Hepatocyte (in vitro differentiated cells): ENCODE data around the gene FGF13. TPM values are rescaled to one million over a fixed set of nuclear protein-coding genes. Genes with fewer than 3 reads are reported as not detected.

ENCODE experiments used
- DNase-seq: peaks from one replicate; pipeline ENCODE4 v3.0.0-alpha.2; 2016; ENCODE audit warnings: low spot score
- H2AFZ ChIP-seq: fragments of 200-600 bp; sonication (generic); 2 replicates; pipeline ENCODE4 v1.6.0; 2016; ENCODE audit warnings: antibody characterized with exemption, mild to moderate bottlenecking
- H3K27ac ChIP-seq: fragments of 200-600 bp; sonication (generic); 2 replicates; pipeline ENCODE4 v1.5.1; 2016; ENCODE audit warnings: mild to moderate bottlenecking
- H3K27me3 ChIP-seq: fragments of 200-600 bp; sonication (generic); 2 replicates; pipeline ENCODE4 v1.6.1; 2016
- H3K36me3 ChIP-seq: fragments of 200-600 bp; sonication (generic); replicated peaks from 2 replicates; pipeline ENCODE4 v1.5.1; 2016; ENCODE audit warnings: low read depth; ENCODE audit not compliant: insufficient read depth
- H3K4me1 ChIP-seq: fragments of 200-600 bp; sonication (generic); 2 replicates; pipeline ENCODE4 v1.5.1; 2016; ENCODE audit warnings: mild to moderate bottlenecking, moderate library complexity; ENCODE audit not compliant: insufficient read depth
- H3K4me2 ChIP-seq: fragments of 200-600 bp; sonication (generic); 2 replicates; pipeline ENCODE4 v1.6.0; 2016
- H3K4me3 ChIP-seq: fragments of 200-600 bp; sonication (generic); 2 replicates; pipeline ENCODE4 v1.5.1; 2016; ENCODE audit warnings: mild to moderate bottlenecking
- H3K79me2 ChIP-seq: fragments of 200-600 bp; sonication (generic); 2 replicates; pipeline ENCODE4 v1.6.0; 2017; ENCODE audit warnings: mild to moderate bottlenecking
- H3K9me2 ChIP-seq: fragments of 200-600 bp; sonication (generic); replicated peaks from 2 replicates; pipeline ENCODE4 v1.6.0; 2017; ENCODE audit warnings: mild to moderate bottlenecking; ENCODE audit not compliant: insufficient read depth
- H3K9me3 ChIP-seq: fragments of 200-600 bp; sonication (generic); 2 replicates; pipeline ENCODE4 v1.5.1; 2016; ENCODE audit warnings: low read depth, mild to moderate bottlenecking
- H4K20me1 ChIP-seq: fragments of 200-600 bp; sonication (generic); 2 replicates; pipeline ENCODE4 v1.6.0; 2016; ENCODE audit warnings: mild to moderate bottlenecking; ENCODE audit not compliant: insufficient read depth, poor library complexity, severe bottlenecking
- EZH2 ChIP-seq: fragments of 200-600 bp; sonication (generic); IDR thresholded peaks from 2 replicates; pipeline ENCODE4 v1.6.1; 2016; ENCODE audit warnings: antibody characterized with exemption, mild to moderate bottlenecking, borderline replicate concordance
- EZH2phosphoT487 ChIP-seq: fragments of 200-600 bp; sonication (generic); IDR thresholded peaks from one replicate; pipeline ENCODE4 v1.6.1; 2018; ENCODE audit warnings: antibody characterized with exemption, mild to moderate bottlenecking, low read depth, moderate library complexity; ENCODE audit not compliant: unreplicated experiment, severe bottlenecking
- WGBS: methylation state at CpG from one replicate; pipeline ENCODE4 v1.1.6; 2016; ENCODE audit warnings: low lambda C conversion rate; ENCODE audit errors: missing lambda C conversion rate; 5-methylcytosine and 5-hydroxymethylcytosine counted together
- polyA plus RNA-seq: library from polyadenylated mRNA; unstranded; fragments of >200 nt; fragmentation: Nextera tagmentation; extraction: Ambion mirVana; gene quantifications from 2 replicates; pipeline ENCODE4 v1.2.1, GENCODE V29; 2016
- total RNA-seq: library from RNA; depleted of rRNA; stranded (reverse); fragments of >200 nt; gene quantifications from 2 replicates; pipeline ENCODE4 v1.2.3, GENCODE V29; 2014
- TF ChIP-seq, protein P1 (sequence below): fragments of 200-600 bp; sonication (generic); IDR thresholded peaks from 2 replicates; pipeline ENCODE4 v1.5.1; 2016; ENCODE audit warnings: antibody characterized with exemption, mild to moderate bottlenecking; ENCODE audit not compliant: poor library complexity

FGF13 gene
- total and polyA plus RNA-seq, 2 experiments from 2014 or later: 9.5 to 13.1 TPM

DNA sequence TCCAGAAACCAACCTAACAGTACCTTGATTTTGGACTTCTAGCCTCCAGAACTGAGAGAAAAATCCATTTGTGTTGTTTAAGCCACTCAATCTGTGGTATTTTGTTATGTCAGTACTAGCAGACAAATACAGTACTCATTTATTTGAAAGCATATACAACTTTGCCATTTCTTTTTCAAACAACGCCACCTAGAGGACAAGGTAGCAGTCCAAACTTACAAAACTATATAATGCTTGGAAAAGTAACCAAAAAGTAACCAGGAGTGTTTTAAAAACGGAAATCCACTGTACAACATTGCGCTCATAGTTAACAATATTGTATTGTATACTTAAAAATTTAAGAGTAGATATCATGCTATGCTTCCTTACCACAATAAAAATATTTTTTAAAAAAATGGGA lies 37.0 kb upstream of the FGF13 start:
- H3K9me3 ChIP-seq: no peaks in the 10 kb centered on the region
- H3K4me2 ChIP-seq: no peak overlapping the region
- H4K20me1 ChIP-seq: no peaks in the 10 kb centered on the region
- WGBS: 34% methylated on average over 3 of the region's 3 CpGs
- H3K27me3 ChIP-seq: no peaks in the 10 kb centered on the region
- peak; percentile 33 for DNase-seq
- TF ChIP-seq, protein P1, sequence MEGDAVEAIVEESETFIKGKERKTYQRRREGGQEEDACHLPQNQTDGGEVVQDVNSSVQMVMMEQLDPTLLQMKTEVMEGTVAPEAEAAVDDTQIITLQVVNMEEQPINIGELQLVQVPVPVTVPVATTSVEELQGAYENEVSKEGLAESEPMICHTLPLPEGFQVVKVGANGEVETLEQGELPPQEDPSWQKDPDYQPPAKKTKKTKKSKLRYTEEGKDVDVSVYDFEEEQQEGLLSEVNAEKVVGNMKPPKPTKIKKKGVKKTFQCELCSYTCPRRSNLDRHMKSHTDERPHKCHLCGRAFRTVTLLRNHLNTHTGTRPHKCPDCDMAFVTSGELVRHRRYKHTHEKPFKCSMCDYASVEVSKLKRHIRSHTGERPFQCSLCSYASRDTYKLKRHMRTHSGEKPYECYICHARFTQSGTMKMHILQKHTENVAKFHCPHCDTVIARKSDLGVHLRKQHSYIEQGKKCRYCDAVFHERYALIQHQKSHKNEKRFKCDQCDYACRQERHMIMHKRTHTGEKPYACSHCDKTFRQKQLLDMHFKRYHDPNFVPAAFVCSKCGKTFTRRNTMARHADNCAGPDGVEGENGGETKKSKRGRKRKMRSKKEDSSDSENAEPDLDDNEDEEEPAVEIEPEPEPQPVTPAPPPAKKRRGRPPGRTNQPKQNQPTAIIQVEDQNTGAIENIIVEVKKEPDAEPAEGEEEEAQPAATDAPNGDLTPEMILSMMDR: peak; percentile 50
- TF ChIP-seq EZH2: no peak
- no peaks in the 10 kb centered on the region for H3K4me1 ChIP-seq
- no peaks in the 10 kb centered on the region for H3K79me2 ChIP-seq
- H3K4me3 ChIP-seq: no peak overlapping the region
- H3K36me3 ChIP-seq: no peaks in the 10 kb centered on the region
- H3K27ac ChIP-seq: no peak overlapping the region
- no peaks in the 10 kb centered on the region for H3K9me2 ChIP-seq
- no peak overlapping the region for H2AFZ ChIP-seq

GRCh38 chrX:138745196-138745595 lies 33.7 kb upstream of the FGF13 start:
- Histone ChIP-seq H3K4me1 (no peaks in the 10 kb centered on the region), H2AFZ (no peak overlapping the region), H3K9me3 (no peaks in the 10 kb centered on the region), H3K9me2 (no peaks in the 10 kb centered on the region), H3K36me3 (no peaks in the 10 kb centered on the region), H3K4me2 (no peak overlapping the region), H3K4me3 (no peak overlapping the region), H4K20me1 (no peaks in the 10 kb centered on the region), H3K27ac (no peak overlapping the region), H3K27me3 (no peaks in the 10 kb centered on the region), H3K79me2 (no peaks in the 10 kb centered on the region)
- no peak for TF ChIP-seq EZH2phosphoT487
- TF ChIP-seq, protein P1: peak; percentile 62
- peak; percentile 72 for DNase-seq
- WGBS: 20% methylated on average over 7 of the region's 7 CpGs

- no peak overlapping the region for H3K4me2 ChIP-seq
- H3K79me2 ChIP-seq: no peaks in the 10 kb centered on the region
- no peak for DNase-seq
- H4K20me1 ChIP-seq: no peaks in the 10 kb centered on the region
- H3K9me2 ChIP-seq: no peaks in the 10 kb centered on the region
- H2AFZ ChIP-seq: no peak overlapping the region
- TF ChIP-seq EZH2phosphoT487: no peak
- no peaks in the 10 kb centered on the region for H3K4me1 ChIP-seq
- H3K9me3 ChIP-seq: no peaks in the 10 kb centered on the region
- whole genome bisulfite sequencing: 90% methylated on average over 5 of the region's 5 CpGs
- H3K27ac ChIP-seq: no peak overlapping the region
- no peaks in the 10 kb centered on the region for H3K36me3 ChIP-seq
- H3K27me3 ChIP-seq: no peaks in the 10 kb centered on the region
- no peak overlapping the region for H3K4me3 ChIP-seq
Measured at GRCh38 chrX:138742217-138742616, 30.7 kb upstream of the FGF13 start.

GRCh38 chrX:138740341-138740740 lies 28.8 kb upstream of the FGF13 start:
- H3K36me3 ChIP-seq: no peaks in the 10 kb centered on the region
- H3K4me2 ChIP-seq: no peak overlapping the region
- H2AFZ ChIP-seq: no peak overlapping the region
- H3K27me3 ChIP-seq: no peaks in the 10 kb centered on the region
- no peaks in the 10 kb centered on the region for H3K9me3 ChIP-seq
- no peaks in the 10 kb centered on the region for H3K79me2 ChIP-seq
- no peak for DNase-seq
- H3K27ac ChIP-seq: no peak overlapping the region
- no peaks in the 10 kb centered on the region for H4K20me1 ChIP-seq
- no peak overlapping the region for H3K4me3 ChIP-seq
- no peaks in the 10 kb centered on the region for H3K4me1 ChIP-seq
- 77% methylated on average over 2 of the region's 2 CpGs for WGBS
- no peaks in the 10 kb centered on the region for H3K9me2 ChIP-seq
- TF ChIP-seq, protein P1: no peak
- no peak for TF ChIP-seq EZH2phosphoT487
- TF ChIP-seq EZH2: no peak
